Panc1 (cell line): ENCODE results near the gene PDE11A.

Source experiments
- POLR2AphosphoS5 ChIP-seq: IDR thresholded peaks from 2 replicates; pipeline ENCODE4 v1.6.1; 2012; ENCODE audit warnings: mild to moderate bottlenecking, low read depth, low read length, moderate library complexity
- SIN3A ChIP-seq: IDR thresholded peaks from 2 replicates; pipeline ENCODE4 v1.6.1; 2012; ENCODE audit warnings: low read depth, mild to moderate bottlenecking, low read length, moderate library complexity, borderline replicate concordance; ENCODE audit not compliant: insufficient read depth
- TCF7L2 ChIP-seq: IDR thresholded peaks from 2 replicates; pipeline ENCODE4 v1.6.1; 2011; ENCODE audit warnings: mild to moderate bottlenecking, low read depth, low read length, inconsistent platforms
- TF ChIP-seq, protein P1 (sequence below): fragments of 450-650 bp; IDR thresholded peaks from 2 replicates; pipeline ENCODE4 v1.5.1; 2017; ENCODE audit warnings: mild to moderate bottlenecking
- TF ChIP-seq, protein P2 (sequence below), 2 experiments: IDR thresholded peaks; 2 replicates each; pipeline ENCODE4 v1.6.1; 2011 to 2012; ENCODE audit warnings: low read depth in 2 of 2, control low read depth in 1 of 2, low read length in 1 of 2, mild to moderate bottlenecking in 1 of 2, moderate library complexity in 1 of 2; ENCODE audit not compliant: insufficient read depth in 1 of 2

- TF ChIP-seq, protein P1, sequence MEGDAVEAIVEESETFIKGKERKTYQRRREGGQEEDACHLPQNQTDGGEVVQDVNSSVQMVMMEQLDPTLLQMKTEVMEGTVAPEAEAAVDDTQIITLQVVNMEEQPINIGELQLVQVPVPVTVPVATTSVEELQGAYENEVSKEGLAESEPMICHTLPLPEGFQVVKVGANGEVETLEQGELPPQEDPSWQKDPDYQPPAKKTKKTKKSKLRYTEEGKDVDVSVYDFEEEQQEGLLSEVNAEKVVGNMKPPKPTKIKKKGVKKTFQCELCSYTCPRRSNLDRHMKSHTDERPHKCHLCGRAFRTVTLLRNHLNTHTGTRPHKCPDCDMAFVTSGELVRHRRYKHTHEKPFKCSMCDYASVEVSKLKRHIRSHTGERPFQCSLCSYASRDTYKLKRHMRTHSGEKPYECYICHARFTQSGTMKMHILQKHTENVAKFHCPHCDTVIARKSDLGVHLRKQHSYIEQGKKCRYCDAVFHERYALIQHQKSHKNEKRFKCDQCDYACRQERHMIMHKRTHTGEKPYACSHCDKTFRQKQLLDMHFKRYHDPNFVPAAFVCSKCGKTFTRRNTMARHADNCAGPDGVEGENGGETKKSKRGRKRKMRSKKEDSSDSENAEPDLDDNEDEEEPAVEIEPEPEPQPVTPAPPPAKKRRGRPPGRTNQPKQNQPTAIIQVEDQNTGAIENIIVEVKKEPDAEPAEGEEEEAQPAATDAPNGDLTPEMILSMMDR: no peak
- TF ChIP-seq, protein P2, sequence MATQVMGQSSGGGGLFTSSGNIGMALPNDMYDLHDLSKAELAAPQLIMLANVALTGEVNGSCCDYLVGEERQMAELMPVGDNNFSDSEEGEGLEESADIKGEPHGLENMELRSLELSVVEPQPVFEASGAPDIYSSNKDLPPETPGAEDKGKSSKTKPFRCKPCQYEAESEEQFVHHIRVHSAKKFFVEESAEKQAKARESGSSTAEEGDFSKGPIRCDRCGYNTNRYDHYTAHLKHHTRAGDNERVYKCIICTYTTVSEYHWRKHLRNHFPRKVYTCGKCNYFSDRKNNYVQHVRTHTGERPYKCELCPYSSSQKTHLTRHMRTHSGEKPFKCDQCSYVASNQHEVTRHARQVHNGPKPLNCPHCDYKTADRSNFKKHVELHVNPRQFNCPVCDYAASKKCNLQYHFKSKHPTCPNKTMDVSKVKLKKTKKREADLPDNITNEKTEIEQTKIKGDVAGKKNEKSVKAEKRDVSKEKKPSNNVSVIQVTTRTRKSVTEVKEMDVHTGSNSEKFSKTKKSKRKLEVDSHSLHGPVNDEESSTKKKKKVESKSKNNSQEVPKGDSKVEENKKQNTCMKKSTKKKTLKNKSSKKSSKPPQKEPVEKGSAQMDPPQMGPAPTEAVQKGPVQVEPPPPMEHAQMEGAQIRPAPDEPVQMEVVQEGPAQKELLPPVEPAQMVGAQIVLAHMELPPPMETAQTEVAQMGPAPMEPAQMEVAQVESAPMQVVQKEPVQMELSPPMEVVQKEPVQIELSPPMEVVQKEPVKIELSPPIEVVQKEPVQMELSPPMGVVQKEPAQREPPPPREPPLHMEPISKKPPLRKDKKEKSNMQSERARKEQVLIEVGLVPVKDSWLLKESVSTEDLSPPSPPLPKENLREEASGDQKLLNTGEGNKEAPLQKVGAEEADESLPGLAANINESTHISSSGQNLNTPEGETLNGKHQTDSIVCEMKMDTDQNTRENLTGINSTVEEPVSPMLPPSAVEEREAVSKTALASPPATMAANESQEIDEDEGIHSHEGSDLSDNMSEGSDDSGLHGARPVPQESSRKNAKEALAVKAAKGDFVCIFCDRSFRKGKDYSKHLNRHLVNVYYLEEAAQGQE (IDR thresholded peaks at IDR 0.05; ENCODE audit: insufficient read depth in 1 of 2, low read depth in 2 of 2, low read length in 1 of 2): no peak
- TF ChIP-seq POLR2AphosphoS5 (no peak), SIN3A (no peak), TCF7L2 (no peak)
Observed at GRCh38 chr2:177868806-177869205, 203.8 kb downstream of the PDE11A start.
